Skeletal muscle satellite cell (primary cell): Measurements from ENCODE around the gene MLLT1.

Source experiments
- H3K27me3 ChIP-seq: 2 replicates; pipeline ENCODE4 v1.7.0; 2013; ENCODE audit warnings: low read length; ENCODE audit not compliant: control insufficient read depth, insufficient read depth
- H3K36me3 ChIP-seq: 2 replicates; pipeline ENCODE4 v1.7.0; 2013; ENCODE audit warnings: mild to moderate bottlenecking, control low read depth, low read length; ENCODE audit not compliant: insufficient read depth
- H3K4me1 ChIP-seq: 2 replicates; pipeline ENCODE4 v1.7.0; 2013; ENCODE audit warnings: low read length; ENCODE audit not compliant: control insufficient read depth, insufficient read depth
- H3K4me2 ChIP-seq: 2 replicates; pipeline ENCODE4 v1.7.0; 2013; ENCODE audit warnings: mild to moderate bottlenecking, low read length
- H3K4me3 ChIP-seq: 2 replicates; pipeline ENCODE4 v1.7.0; 2013; ENCODE audit warnings: low read length
- H3K9ac ChIP-seq: 2 replicates; pipeline ENCODE4 v1.7.0; 2013; ENCODE audit warnings: mild to moderate bottlenecking, low read depth, low read length, moderate library complexity
- H3K9me3 ChIP-seq: replicated peaks from 2 replicates; pipeline ENCODE4 v1.7.0; 2013; ENCODE audit warnings: mild to moderate bottlenecking, control low read depth, low read length

MLLT1 gene

GRCh38 chr19:6253954-6254733, 25.6 kb downstream of the MLLT1 start:
- H3K36me3 ChIP-seq, result peaks cover 37% of the 10 kb centered on the region
- H3K4me1 ChIP-seq, result peaks cover 22% of the 10 kb centered on the region
- no peak overlapping the region for H3K9ac ChIP-seq
- H3K9me3 ChIP-seq, result no peaks in the 10 kb centered on the region
- H3K27me3 ChIP-seq, result no peaks in the 10 kb centered on the region
- no peak overlapping the region for H3K4me3 ChIP-seq
- no peak overlapping the region for H3K4me2 ChIP-seq

- no peak overlapping the region for H3K4me2 ChIP-seq
- peaks cover 32% of the 10 kb centered on the region for H3K4me1 ChIP-seq
- H3K9me3 ChIP-seq, result no peaks in the 10 kb centered on the region
- no peak overlapping the region for H3K4me3 ChIP-seq
- H3K36me3 ChIP-seq, result peaks cover 30% of the 10 kb centered on the region
- no peak overlapping the region for H3K9ac ChIP-seq
- no peaks in the 10 kb centered on the region for H3K27me3 ChIP-seq
Measured at GRCh38 chr19:6252066-6252465, 27.7 kb downstream of the MLLT1 start.

GRCh38 chr19:6250909-6251308, 28.9 kb downstream of the MLLT1 start:
- no peaks in the 10 kb centered on the region for H3K27me3 ChIP-seq
- H3K9me3 ChIP-seq, result no peaks in the 10 kb centered on the region
- H3K9ac ChIP-seq, result no peak overlapping the region
- peaks cover 31% of the 10 kb centered on the region for H3K36me3 ChIP-seq
- peaks cover 32% of the 10 kb centered on the region for H3K4me1 ChIP-seq
- H3K4me3 ChIP-seq, result no peak overlapping the region
- no peak overlapping the region for H3K4me2 ChIP-seq

- Histone ChIP-seq H3K9ac (no peak overlapping the region), H3K4me3 (no peak overlapping the region), H3K36me3 (peaks cover 31% of the 10 kb centered on the region), H3K9me3 (no peaks in the 10 kb centered on the region), H3K4me2 (no peak overlapping the region), H3K4me1 (peaks cover 32% of the 10 kb centered on the region), H3K27me3 (no peaks in the 10 kb centered on the region)
Measured at GRCh38 chr19:6250024-6250615, 29.7 kb downstream of the MLLT1 start.

- H3K4me3 ChIP-seq, result no peak overlapping the region
- H3K9ac ChIP-seq, result no peak overlapping the region
- H3K27me3 ChIP-seq, result no peaks in the 10 kb centered on the region
- peaks cover 34% of the 10 kb centered on the region for H3K4me1 ChIP-seq
- no peaks in the 10 kb centered on the region for H3K9me3 ChIP-seq
- peaks cover 29% of the 10 kb centered on the region for H3K36me3 ChIP-seq
- no peak overlapping the region for H3K4me2 ChIP-seq
Measured at GRCh38 chr19:6249296-6249695, 30.5 kb downstream of the MLLT1 start.

GRCh38 chr19:6248844-6249243, 30.9 kb downstream of the MLLT1 start:
- no peaks in the 10 kb centered on the region for H3K9me3 ChIP-seq
- peaks cover 25% of the 10 kb centered on the region for H3K36me3 ChIP-seq
- H3K9ac ChIP-seq, result peak overlapping the region; percentile 21
- no peak overlapping the region for H3K4me3 ChIP-seq
- H3K4me2 ChIP-seq, result no peak overlapping the region
- H3K4me1 ChIP-seq, result peaks cover 38% of the 10 kb centered on the region
- H3K27me3 ChIP-seq, result no peaks in the 10 kb centered on the region

GRCh38 chr19:6248341-6248740, 31.4 kb downstream of the MLLT1 start:
- H3K9me3 ChIP-seq, result no peaks in the 10 kb centered on the region
- H3K4me1 ChIP-seq, result peaks cover 41% of the 10 kb centered on the region
- H3K4me3 ChIP-seq, result no peak overlapping the region
- no peaks in the 10 kb centered on the region for H3K27me3 ChIP-seq
- peak overlapping the region; percentile 21 for H3K9ac ChIP-seq
- H3K4me2 ChIP-seq, result no peak overlapping the region
- H3K36me3 ChIP-seq, result peaks cover 21% of the 10 kb centered on the region

- Histone ChIP-seq H3K9me3 (no peaks in the 10 kb centered on the region), H3K9ac (no peak overlapping the region), H3K4me2 (no peak overlapping the region), H3K4me3 (no peak overlapping the region), H3K36me3 (peaks cover 21% of the 10 kb centered on the region), H3K4me1 (peaks cover 52% of the 10 kb centered on the region), H3K27me3 (no peaks in the 10 kb centered on the region)
Measured at GRCh38 chr19:6247007-6247288, 32.8 kb downstream of the MLLT1 start.

- Histone ChIP-seq H3K36me3 (peaks cover 21% of the 10 kb centered on the region), H3K4me2 (no peak overlapping the region), H3K9ac (no peak overlapping the region), H3K27me3 (no peaks in the 10 kb centered on the region), H3K4me1 (peaks cover 52% of the 10 kb centered on the region), H3K9me3 (no peaks in the 10 kb centered on the region), H3K4me3 (no peak overlapping the region)
Measured at GRCh38 chr19:6246174-6247006, 33.4 kb downstream of the MLLT1 start.

- no peak overlapping the region for H3K4me3 ChIP-seq
- H3K4me2 ChIP-seq, result no peak overlapping the region
- H3K4me1 ChIP-seq, result peaks cover 45% of the 10 kb centered on the region
- H3K9ac ChIP-seq, result no peak overlapping the region
- no peaks in the 10 kb centered on the region for H3K9me3 ChIP-seq
- H3K27me3 ChIP-seq, result no peaks in the 10 kb centered on the region
- peaks cover 16% of the 10 kb centered on the region for H3K36me3 ChIP-seq
Measured at GRCh38 chr19:6242677-6243076, 37.1 kb downstream of the MLLT1 start.

GRCh38 chr19:6241680-6242377, 37.9 kb downstream of the MLLT1 start:
- H3K27me3 ChIP-seq, result no peaks in the 10 kb centered on the region
- H3K4me1 ChIP-seq, result peaks cover 48% of the 10 kb centered on the region
- no peaks in the 10 kb centered on the region for H3K9me3 ChIP-seq
- no peak overlapping the region for H3K4me2 ChIP-seq
- H3K36me3 ChIP-seq, result peaks cover 16% of the 10 kb centered on the region
- no peak overlapping the region for H3K9ac ChIP-seq
- no peak overlapping the region for H3K4me3 ChIP-seq
